GM18498 (cell line): ENCODE measurements around the gene CEP128.
A peak's percentile ranks its signal among the peaks of the same experiment; 100 is the strongest.
"Not testable (repeated sequence)": the region's sequence is repeated elsewhere in the genome, so short reads cannot be mapped to it uniquely, and the experiment has no call there.

ENCODE experiments used
- ATAC-seq: cut with Tn5 transposase; IDR thresholded peaks from one replicate; pipeline ENCODE4 v1.9.1; 2021; ENCODE audit warnings: mild to moderate bottlenecking, moderate library complexity; ENCODE audit not compliant: unreplicated experiment

Gene CEP128

GRCh38 chr14:80954687-80955299, 13.3 kb upstream of the CEP128 start:
- no peak for ATAC-seq

DNA sequence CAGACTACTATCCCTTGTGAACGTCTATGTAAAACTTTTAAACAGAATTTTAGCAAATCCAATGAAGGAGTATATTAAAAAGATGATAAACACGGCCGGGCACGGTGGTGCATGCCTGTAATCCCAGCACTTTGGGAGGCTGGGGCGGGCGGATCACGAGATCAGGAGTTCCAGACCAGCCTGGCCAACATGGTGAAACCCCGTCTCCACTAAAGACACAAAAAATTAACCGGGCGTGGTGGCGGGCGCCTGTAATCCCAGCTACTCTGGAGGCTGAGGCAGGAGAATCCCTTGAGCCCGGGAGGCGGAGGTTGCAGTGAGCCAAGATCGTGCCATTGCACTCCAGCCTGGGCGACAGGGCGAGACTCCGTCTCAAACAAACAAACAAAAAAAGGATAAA, 11.7 kb upstream of the CEP128 start:
- ATAC-seq: not testable (repeated sequence)

GRCh38 chr14:80951491-80951890, 10.0 kb upstream of the CEP128 start:
- ATAC-seq: no peak

- no peak for ATAC-seq
These were observed 6.8 kb upstream of the CEP128 start for GRCh38 chr14:80948291-80948690.

DNA sequence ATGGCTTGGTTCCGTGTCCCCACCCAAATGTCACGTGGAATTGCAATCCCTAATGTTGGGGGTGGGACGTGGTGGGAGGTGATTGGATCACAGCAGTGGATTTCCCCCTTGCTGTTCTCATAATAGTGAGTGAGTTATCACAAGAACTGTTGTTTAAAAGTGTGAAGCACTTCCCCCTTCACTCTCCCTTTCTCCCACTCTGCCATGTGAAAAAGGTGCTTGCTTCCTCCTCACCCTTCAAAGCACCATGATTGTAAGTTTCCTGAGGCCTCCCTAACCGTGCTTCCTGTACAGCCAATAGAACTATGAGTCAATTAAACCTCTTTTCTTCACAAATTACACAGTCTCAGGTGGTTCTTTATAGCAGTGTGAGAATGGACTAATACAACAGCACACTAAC, 5.3 kb upstream of the CEP128 start:
- ATAC-seq: no peak

- no peak for ATAC-seq
These were observed 4.6 kb upstream of the CEP128 start for GRCh38 chr14:80946187-80946586.

GRCh38 chr14:80944861-80945617, 3.5 kb upstream of the CEP128 start:
- ATAC-seq: no peak

GRCh38 chr14:80942191-80942600, 658 bp upstream of the CEP128 start:
- ATAC-seq: peak; percentile 28

DNA sequence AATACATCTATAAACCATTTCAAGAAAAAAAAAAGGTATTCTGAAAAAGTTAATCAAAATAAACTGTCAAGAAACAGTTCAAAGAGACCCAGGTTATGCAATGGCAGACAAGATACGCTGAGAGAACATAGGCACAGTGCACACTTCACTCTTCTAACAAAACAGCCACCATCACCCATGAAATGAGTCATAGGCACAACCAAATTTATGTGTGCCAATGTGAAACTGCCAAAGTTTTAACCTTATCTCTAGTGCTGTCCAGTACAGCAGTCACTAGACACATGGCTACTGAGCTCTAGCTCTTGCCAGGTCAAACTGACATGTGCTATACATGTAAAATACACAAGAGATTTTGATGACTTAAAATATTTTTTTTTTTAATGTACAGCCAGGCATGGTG, 1.4 kb downstream of the CEP128 start:
- ATAC-seq: peak; percentile 23

- ATAC-seq: no peak
These were observed 7.9 kb downstream of the CEP128 start for GRCh38 chr14:80933686-80934085.

GRCh38 chr14:80933282-80933681, 8.3 kb downstream of the CEP128 start:
- ATAC-seq: no peak

DNA sequence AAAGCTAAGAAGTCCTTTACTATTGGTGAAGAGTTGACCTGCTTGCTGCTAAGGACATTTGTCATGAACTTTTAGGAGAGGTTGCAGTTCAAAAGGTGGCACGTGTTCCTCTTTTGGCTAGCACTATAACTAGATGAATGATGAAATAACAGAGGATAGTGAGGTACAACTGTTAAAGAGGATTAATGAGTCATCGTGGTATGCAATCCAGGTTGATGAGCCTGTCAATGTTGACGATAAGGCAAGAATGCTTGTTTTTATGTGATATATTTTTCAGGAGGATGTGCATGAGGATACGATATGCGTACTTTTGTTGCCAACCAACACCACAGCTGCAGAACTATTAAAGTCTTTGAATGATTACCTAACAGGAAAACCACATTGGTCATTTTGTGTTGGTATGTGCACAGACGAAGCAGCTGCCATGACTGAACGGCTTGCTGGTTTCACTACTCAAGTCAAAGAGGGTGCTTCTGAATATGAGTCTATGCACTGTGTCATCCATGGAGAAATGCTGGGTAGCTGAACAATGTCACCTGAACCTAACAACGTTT, 10.6 kb downstream of the CEP128 start:
- peak; percentile 99 for ATAC-seq

- ATAC-seq: no peak
These were observed 11.4 kb downstream of the CEP128 start for GRCh38 chr14:80930095-80930494.

- ATAC-seq: no peak
These were observed 14.2 kb downstream of the CEP128 start for GRCh38 chr14:80927083-80927989.

DNA sequence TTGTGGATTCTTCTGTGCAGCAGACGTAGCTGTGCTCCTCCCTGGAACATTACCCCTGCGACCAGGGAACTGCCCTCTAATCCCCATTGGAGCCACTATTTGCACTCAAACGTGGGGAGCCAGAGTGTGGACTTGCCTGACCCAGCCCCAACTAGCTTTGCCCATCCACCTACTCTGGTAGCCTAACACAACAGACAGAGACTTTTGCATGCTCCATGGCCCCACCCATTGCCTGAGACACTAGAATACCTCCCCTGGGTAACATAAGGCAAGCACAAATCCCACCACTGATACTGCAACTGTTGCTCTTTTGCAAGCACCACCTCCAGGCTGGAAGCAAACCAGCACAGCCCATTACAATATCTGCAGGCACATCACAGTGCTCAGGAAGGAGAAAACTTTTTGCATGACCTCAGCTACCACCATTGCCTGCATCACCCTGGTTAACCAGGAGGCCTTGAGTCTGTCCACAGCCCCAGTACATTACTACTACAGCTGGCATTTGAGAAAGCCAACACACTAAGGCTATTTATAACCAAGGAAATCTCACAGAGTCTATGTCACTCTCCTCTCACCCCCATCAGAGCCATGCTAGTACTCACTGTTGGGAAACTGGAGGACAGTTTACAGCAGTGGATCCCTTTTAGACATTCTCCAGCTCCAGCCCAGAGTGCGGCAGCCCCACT, 15.0 kb downstream of the CEP128 start:
- ATAC-seq: no peak

- no peak for ATAC-seq
These were observed 17.0 kb downstream of the CEP128 start for GRCh38 chr14:80924365-80925103.

DNA sequence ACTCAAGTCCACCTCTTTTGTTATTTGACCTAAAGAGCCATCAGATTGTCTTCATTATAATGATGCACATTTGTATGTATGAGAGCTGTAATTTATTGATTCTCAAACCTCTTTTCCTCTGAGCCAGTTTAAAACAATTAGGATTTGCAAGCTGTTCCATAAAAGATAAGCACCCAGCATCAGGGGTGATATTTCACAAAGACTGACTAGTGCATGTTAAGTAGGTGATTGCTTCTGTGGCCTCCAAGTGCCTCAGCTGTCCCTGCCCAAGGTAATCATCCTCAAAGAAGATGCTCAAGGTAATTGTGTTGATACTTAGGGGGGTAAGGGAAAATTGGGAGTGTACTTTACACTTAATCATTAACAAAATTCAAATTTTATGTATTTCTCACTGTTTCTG, 18.2 kb downstream of the CEP128 start:
- no peak for ATAC-seq

DNA sequence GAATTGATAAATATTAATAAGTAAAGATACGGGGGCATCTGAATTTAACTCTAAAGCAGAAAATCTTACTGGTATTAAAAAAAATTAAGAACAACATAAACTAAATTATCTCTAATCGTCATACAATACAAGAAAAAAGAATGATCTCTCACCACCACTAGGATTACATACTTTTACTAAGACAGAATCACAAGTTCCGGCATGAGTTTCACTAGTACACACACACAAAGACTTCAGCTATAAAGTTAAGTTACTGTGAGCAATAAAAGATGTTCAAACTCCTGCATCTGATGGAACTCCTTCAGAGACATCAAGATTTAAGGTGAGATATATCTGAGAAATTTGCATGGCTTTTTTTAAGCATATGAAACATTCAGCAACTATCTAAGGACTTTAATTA, 21.9 kb downstream of the CEP128 start:
- no peak for ATAC-seq

DNA sequence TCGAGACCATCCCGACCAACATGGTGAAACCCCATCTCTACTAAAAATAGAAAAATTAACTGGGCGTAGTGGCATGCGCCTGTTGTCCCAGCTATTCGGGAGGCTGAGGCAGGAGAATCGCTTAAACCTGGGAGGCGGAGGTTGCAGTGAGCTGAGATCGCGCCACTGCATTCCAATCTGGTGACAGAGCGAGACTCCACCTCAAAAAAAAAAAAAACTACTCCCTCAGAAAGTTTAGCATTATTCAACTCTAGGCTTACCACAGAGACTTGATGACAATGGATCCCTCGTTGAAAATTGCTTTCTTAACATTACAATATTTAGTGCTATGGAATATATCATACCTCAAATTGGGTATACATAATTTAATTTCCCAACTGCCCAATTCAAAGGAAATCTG, 29.5 kb downstream of the CEP128 start:
- ATAC-seq: not testable (repeated sequence)

DNA sequence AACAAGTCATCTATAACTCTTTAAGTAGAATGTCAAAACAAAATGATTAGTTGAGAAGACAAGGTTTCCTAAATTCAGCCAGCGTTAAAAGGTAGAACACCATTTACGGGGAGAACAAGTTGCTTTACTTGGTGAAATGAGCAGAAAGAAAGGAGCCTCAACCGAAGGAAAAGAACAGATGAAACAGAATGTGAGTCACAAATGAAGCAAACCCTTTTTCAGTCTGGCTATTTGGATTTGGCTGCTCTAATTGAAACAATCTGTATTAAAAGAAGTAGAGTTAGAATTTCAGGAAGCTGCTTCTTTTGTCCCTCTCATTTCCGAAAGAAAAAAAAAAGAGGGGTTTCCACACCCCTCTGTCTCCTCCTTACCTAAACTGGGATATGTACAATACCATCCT, 34.6 kb downstream of the CEP128 start:
- no peak for ATAC-seq
